WTC11 (cell line): ENCODE measurements around the gene MGAT4A. TPM values are rescaled to one million over a fixed set of nuclear protein-coding genes. Genes with fewer than 3 reads are reported as not detected.

Experiments used
- ATAC-seq: fragments of 200-7000 bp; cut with Tn5 transposase; 2 replicates; pipeline ENCODE4 v1.10.0; 2021; ENCODE audit warnings: mild to moderate bottlenecking, moderate library complexity
- CTCF ChIA-PET: fragments of 300-600 bp; sonication (Branson Sonifier 250); formaldehyde crosslinking; loops from one replicate; lab custom pipeline; 2021; ENCODE audit warnings: antibody characterized with exemption; lab: Charles Lee
- POLR2A ChIA-PET: fragments of 350-600 bp; sonication (Branson Sonifier 250); formaldehyde crosslinking; loops from one replicate; lab custom pipeline; 2021; ENCODE audit warnings: antibody characterized with exemption; lab: Charles Lee
- DNase-seq: peaks from one replicate; pipeline ENCODE4 v3.0.0; 2021; ENCODE audit warnings: low spot score
- H3K27ac Mint-ChIP-seq: 2 replicates; pipeline ENCODE4 v1.8.0; 2021; ENCODE audit warnings: mixed read lengths
- H3K27me3 Mint-ChIP-seq: 2 replicates; pipeline ENCODE4 v1.8.0; 2021; ENCODE audit warnings: low read depth, mild to moderate bottlenecking, moderate library complexity, mixed read lengths
- H3K36me3 Mint-ChIP-seq: 2 replicates; pipeline ENCODE4 v1.8.0; 2021; ENCODE audit warnings: mixed read lengths
- H3K4me1 Mint-ChIP-seq: 2 replicates; pipeline ENCODE4 v1.8.0; 2022; ENCODE audit warnings: mixed read lengths
- H3K4me3 Mint-ChIP-seq: 2 replicates; pipeline ENCODE4 v1.8.0; 2021; ENCODE audit warnings: mild to moderate bottlenecking, moderate library complexity, mixed read lengths
- H3K9me3 Mint-ChIP-seq: 2 replicates; pipeline ENCODE4 v1.8.0; 2021; ENCODE audit warnings: mixed read lengths
- ATF1 ChIP-seq: sonication (generic); formaldehyde crosslinking; IDR thresholded peaks from 2 replicates; pipeline ENCODE4 v1.8.1; 2023; ENCODE audit warnings: mild to moderate bottlenecking, moderate library complexity, missing genetic modification reagents
- CREB1 ChIP-seq: sonication (generic); formaldehyde crosslinking; IDR thresholded peaks from 2 replicates; pipeline ENCODE4 v1.8.0; 2023; ENCODE audit warnings: mild to moderate bottlenecking, missing genetic modification reagents
- ELF4 ChIP-seq: sonication (generic); formaldehyde crosslinking; IDR thresholded peaks from 2 replicates; pipeline ENCODE4 v1.8.1; 2022; ENCODE audit warnings: low read depth, mild to moderate bottlenecking, moderate library complexity, missing genetic modification reagents
- ESRRA ChIP-seq: sonication (generic); formaldehyde crosslinking; IDR thresholded peaks from 2 replicates; pipeline ENCODE4 v1.8.1; 2022; ENCODE audit warnings: mild to moderate bottlenecking, missing genetic modification reagents, borderline replicate concordance
- ETV6 ChIP-seq: sonication (generic); formaldehyde crosslinking; IDR thresholded peaks from 2 replicates; pipeline ENCODE4 v1.8.1; 2022; ENCODE audit warnings: mild to moderate bottlenecking, missing genetic modification reagents
- FOXJ3 ChIP-seq: sonication (generic); formaldehyde crosslinking; IDR thresholded peaks from 2 replicates; pipeline ENCODE4 v1.9.0; 2021; ENCODE audit warnings: missing genetic modification reagents, mild to moderate bottlenecking, borderline replicate concordance
- FOXP1 ChIP-seq: sonication (generic); formaldehyde crosslinking; IDR thresholded peaks from 2 replicates; pipeline ENCODE4 v1.8.0; 2022; ENCODE audit warnings: missing genetic modification reagents, mild to moderate bottlenecking, moderate library complexity, borderline replicate concordance
- GABPB1 ChIP-seq: sonication (generic); formaldehyde crosslinking; IDR thresholded peaks from 2 replicates; pipeline ENCODE4 v1.8.1; 2023; ENCODE audit warnings: mild to moderate bottlenecking, missing genetic modification reagents
- HMGA2 ChIP-seq: fragments of 250-450 bp; sonication (Bioruptor Pico); IDR thresholded peaks from 2 replicates; pipeline ENCODE4 v1.4.0; 2021; ENCODE audit warnings: mild to moderate bottlenecking, moderate library complexity
- JAZF1 ChIP-seq: fragments of 250-450 bp; sonication (Bioruptor Pico); IDR thresholded peaks from 2 replicates; pipeline ENCODE4 v1.9.0; 2021; ENCODE audit warnings: moderate library complexity, mild to moderate bottlenecking, inconsistent platforms
- NFE2L1 ChIP-seq: sonication (generic); formaldehyde crosslinking; IDR thresholded peaks from 2 replicates; pipeline ENCODE4 v1.8.1; 2023; ENCODE audit warnings: missing genetic modification reagents
- NR3C1 ChIP-seq: sonication (generic); formaldehyde crosslinking; conservative IDR thresholded peaks from 2 replicates; pipeline ENCODE4 v1.8.1; 2023; ENCODE audit warnings: low read depth, mild to moderate bottlenecking, missing genetic modification reagents
- SMAD3 ChIP-seq: sonication (generic); formaldehyde crosslinking; IDR thresholded peaks from 2 replicates; pipeline ENCODE4 v1.8.0; 2022; ENCODE audit warnings: missing genetic modification reagents, mild to moderate bottlenecking, borderline replicate concordance
- SP1 ChIP-seq: sonication (generic); formaldehyde crosslinking; conservative IDR thresholded peaks from 2 replicates; pipeline ENCODE4 v1.8.1; 2022; ENCODE audit warnings: missing genetic modification reagents
- ZNF121 ChIP-seq: sonication (generic); formaldehyde crosslinking; IDR thresholded peaks from 2 replicates; pipeline ENCODE4 v1.8.0; 2023; ENCODE audit warnings: missing genetic modification reagents
- ZNF263 ChIP-seq: sonication (generic); formaldehyde crosslinking; IDR thresholded peaks from 2 replicates; pipeline ENCODE4 v1.8.1; 2022; ENCODE audit warnings: low read depth, mild to moderate bottlenecking, moderate library complexity, missing genetic modification reagents
- total RNA-seq: library from RNA; stranded (reverse); gene quantifications from 3 replicates; pipeline ENCODE4 v1.2.3, GENCODE V29; 2021
- TF ChIP-seq, protein P1 (sequence below): fragments of 250-450 bp; sonication (Bioruptor Pico); IDR thresholded peaks from 2 replicates; pipeline ENCODE4 v1.9.0; 2021; ENCODE audit warnings: moderate library complexity, mild to moderate bottlenecking, inconsistent platforms, borderline replicate concordance
- TF ChIP-seq, protein P2 (sequence below): sonication (generic); formaldehyde crosslinking; IDR thresholded peaks from 2 replicates; pipeline ENCODE4 v1.8.0; 2022; ENCODE audit warnings: mild to moderate bottlenecking, missing genetic modification reagents
- TF ChIP-seq, protein P3 (sequence below): sonication (generic); formaldehyde crosslinking; IDR thresholded peaks from 2 replicates; pipeline ENCODE4 v1.8.1; 2023; ENCODE audit warnings: mild to moderate bottlenecking, missing genetic modification reagents, moderate library complexity
- TF ChIP-seq, protein P4 (sequence below): fragments of 200-600 bp; IDR thresholded peaks from 2 replicates; pipeline ENCODE4 v1.8.0; 2022; ENCODE audit warnings: antibody characterized with exemption
- TF ChIP-seq, protein P5 (sequence below): sonication (generic); formaldehyde crosslinking; IDR thresholded peaks from 2 replicates; pipeline ENCODE4 v1.8.1; 2023; ENCODE audit warnings: mild to moderate bottlenecking, missing genetic modification reagents
- TF ChIP-seq, protein P6 (sequence below): sonication (generic); formaldehyde crosslinking; IDR thresholded peaks from 2 replicates; pipeline ENCODE4 v1.8.1; 2022; ENCODE audit warnings: low read depth, missing genetic modification reagents, borderline replicate concordance
- TF ChIP-seq, protein P7 (sequence below): sonication (generic); formaldehyde crosslinking; IDR thresholded peaks from 2 replicates; pipeline ENCODE4 v1.8.1; 2023; ENCODE audit warnings: mild to moderate bottlenecking, missing genetic modification reagents
- TF ChIP-seq, protein P8 (sequence below): sonication (generic); formaldehyde crosslinking; conservative IDR thresholded peaks from 2 replicates; pipeline ENCODE4 v1.8.1; 2022; ENCODE audit warnings: mild to moderate bottlenecking, missing genetic modification reagents

Gene MGAT4A
- total RNA-seq, 1 experiment from 2014 or later, result 6.7 TPM

DNA sequence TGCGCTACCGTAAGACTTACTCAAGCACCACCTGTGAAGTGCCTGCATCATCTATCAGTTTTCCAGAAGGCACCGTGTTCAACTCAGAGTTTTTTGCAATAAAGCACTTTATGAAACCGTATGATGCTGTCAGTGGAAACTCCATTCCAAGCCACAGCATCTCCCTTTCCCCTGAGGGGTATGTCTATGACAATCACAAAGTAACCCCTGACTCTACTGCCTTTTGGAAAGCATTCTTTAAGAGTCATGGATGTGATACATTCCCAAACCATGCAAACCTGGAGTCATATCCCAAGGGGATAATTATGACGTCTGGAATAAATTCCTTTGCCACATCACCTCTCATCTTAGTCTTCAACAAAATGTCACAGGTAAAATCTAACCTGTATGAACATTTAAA, 83.3 kb downstream of the MGAT4A start (continued):
- TF ChIP-seq SMAD3 (CRISPR knock-in tag), result no peak
- no peak for TF ChIP-seq NR3C1 (CRISPR knock-in tag)
- no peak for TF ChIP-seq SP1 (CRISPR knock-in tag)
- TF ChIP-seq, all 79 proteins: peak for 0

DNA sequence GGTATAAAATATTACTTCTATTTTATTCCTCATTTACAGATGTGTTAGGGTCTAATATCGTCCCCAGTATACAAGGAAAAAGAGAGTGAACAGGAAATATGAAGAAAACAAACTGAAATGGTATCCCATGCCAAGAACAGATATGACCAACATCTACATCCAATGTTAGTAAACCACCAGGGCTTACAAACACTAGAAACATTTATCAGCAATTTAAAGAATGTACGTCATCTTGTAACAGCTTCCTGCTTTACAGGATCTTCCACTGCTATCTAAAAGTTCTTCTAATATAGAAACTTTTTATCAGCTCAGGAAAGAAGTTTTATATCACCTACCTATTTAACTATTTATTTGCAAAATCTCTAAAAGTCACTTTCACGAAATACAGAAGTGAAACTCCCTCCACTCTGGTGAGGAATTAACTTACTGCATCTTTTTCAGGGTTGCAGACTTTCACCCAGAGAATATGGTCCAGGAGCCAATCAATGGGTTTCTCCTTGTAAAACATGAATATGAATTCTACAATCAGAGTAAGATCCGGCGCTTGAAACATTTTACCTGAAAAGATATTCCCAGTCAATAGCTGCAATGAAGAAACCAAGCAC, 87.3 kb downstream of the MGAT4A start:
- no peak for ATAC-seq
- H3K27ac Mint-ChIP-seq, result no peak overlapping the region

DNA sequence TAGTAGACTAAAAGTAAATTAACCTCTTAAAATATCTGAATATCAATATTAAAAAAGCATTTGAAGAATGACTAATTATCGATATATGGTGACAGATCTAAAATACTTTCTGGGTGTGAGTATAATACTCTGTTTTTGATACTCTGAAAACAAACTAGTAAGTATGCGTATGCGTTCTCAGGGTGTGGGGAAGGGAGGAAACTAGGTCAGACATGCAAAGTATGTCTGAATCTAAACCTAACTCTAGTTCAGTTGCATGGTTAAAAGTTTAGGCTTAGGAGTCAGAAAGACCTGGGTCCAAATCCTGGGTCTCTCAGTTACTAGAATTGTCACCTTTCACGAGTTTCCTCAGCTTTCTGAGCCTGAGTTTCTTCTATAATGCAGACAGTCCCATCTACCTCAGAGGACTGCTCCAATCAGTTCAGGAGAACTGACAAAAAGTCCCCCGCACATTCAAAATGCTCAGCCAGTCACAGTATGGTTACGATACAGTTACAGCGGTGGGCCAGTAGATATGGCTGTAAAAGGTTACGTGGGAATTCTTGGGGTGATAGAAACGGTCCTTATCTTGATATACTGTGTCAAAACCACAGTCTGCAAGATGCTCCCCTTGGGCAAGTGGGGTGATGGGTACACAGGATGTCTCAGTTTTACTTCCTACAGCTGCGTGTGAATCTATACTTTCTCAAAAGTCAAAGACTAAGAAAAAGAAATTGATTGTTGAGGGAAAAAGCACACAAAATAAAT, 93.4 kb downstream of the MGAT4A start:
- Mint-ChIP-seq H3K4me3 (no peak overlapping the region), H3K4me1 (peaks cover 11% of the 10 kb centered on the region), H3K36me3 (no peaks in the 10 kb centered on the region), H3K27ac (no peak overlapping the region), H3K9me3 (no peaks in the 10 kb centered on the region), H3K27me3 (no peaks in the 10 kb centered on the region; the same call in 1 of the 2 replicates)
- POLR2A ChIA-PET, result no interaction called here
- CTCF ChIA-PET, result no interaction called here
- no peak for ATAC-seq
- no peak for DNase-seq
- TF ChIP-seq ESRRA (CRISPR knock-in tag) (no peak), GABPB1 (CRISPR knock-in tag) (no peak), ATF1 (CRISPR knock-in tag) (no peak), SP1 (CRISPR knock-in tag) (no peak), FOXP1 (CRISPR knock-in tag) (no peak), CREB1 (CRISPR knock-in tag) (no peak), ELF4 (no peak), NFE2L1 (CRISPR knock-in tag) (no peak), SMAD3 (CRISPR knock-in tag) (no peak), FOXJ3 (CRISPR knock-in tag) (no peak), JAZF1 (CRISPR knock-in tag) (no peak)
- TF ChIP-seq, protein P1, sequence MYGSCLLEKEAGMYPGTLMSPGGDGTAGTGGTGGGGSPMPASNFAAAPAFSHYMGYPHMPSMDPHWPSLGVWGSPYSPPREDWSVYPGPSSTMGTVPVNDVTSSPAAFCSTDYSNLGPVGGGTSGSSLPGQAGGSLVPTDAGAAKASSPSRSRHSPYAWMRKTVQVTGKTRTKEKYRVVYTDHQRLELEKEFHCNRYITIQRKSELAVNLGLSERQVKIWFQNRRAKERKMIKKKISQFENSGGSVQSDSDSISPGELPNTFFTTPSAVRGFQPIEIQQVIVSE (CRISPR knock-in tag), result no peak
- TF ChIP-seq, protein P2, sequence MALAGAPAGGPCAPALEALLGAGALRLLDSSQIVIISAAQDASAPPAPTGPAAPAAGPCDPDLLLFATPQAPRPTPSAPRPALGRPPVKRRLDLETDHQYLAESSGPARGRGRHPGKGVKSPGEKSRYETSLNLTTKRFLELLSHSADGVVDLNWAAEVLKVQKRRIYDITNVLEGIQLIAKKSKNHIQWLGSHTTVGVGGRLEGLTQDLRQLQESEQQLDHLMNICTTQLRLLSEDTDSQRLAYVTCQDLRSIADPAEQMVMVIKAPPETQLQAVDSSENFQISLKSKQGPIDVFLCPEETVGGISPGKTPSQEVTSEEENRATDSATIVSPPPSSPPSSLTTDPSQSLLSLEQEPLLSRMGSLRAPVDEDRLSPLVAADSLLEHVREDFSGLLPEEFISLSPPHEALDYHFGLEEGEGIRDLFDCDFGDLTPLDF, result no peak
- TF ChIP-seq, protein P3, sequence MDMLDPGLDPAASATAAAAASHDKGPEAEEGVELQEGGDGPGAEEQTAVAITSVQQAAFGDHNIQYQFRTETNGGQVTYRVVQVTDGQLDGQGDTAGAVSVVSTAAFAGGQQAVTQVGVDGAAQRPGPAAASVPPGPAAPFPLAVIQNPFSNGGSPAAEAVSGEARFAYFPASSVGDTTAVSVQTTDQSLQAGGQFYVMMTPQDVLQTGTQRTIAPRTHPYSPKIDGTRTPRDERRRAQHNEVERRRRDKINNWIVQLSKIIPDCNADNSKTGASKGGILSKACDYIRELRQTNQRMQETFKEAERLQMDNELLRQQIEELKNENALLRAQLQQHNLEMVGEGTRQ, result no peak
- TF ChIP-seq, protein P4, sequence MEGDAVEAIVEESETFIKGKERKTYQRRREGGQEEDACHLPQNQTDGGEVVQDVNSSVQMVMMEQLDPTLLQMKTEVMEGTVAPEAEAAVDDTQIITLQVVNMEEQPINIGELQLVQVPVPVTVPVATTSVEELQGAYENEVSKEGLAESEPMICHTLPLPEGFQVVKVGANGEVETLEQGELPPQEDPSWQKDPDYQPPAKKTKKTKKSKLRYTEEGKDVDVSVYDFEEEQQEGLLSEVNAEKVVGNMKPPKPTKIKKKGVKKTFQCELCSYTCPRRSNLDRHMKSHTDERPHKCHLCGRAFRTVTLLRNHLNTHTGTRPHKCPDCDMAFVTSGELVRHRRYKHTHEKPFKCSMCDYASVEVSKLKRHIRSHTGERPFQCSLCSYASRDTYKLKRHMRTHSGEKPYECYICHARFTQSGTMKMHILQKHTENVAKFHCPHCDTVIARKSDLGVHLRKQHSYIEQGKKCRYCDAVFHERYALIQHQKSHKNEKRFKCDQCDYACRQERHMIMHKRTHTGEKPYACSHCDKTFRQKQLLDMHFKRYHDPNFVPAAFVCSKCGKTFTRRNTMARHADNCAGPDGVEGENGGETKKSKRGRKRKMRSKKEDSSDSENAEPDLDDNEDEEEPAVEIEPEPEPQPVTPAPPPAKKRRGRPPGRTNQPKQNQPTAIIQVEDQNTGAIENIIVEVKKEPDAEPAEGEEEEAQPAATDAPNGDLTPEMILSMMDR, result no peak
- TF ChIP-seq, protein P5, sequence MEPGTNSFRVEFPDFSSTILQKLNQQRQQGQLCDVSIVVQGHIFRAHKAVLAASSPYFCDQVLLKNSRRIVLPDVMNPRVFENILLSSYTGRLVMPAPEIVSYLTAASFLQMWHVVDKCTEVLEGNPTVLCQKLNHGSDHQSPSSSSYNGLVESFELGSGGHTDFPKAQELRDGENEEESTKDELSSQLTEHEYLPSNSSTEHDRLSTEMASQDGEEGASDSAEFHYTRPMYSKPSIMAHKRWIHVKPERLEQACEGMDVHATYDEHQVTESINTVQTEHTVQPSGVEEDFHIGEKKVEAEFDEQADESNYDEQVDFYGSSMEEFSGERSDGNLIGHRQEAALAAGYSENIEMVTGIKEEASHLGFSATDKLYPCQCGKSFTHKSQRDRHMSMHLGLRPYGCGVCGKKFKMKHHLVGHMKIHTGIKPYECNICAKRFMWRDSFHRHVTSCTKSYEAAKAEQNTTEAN (CRISPR knock-in tag), result no peak
- TF ChIP-seq, protein P6, sequence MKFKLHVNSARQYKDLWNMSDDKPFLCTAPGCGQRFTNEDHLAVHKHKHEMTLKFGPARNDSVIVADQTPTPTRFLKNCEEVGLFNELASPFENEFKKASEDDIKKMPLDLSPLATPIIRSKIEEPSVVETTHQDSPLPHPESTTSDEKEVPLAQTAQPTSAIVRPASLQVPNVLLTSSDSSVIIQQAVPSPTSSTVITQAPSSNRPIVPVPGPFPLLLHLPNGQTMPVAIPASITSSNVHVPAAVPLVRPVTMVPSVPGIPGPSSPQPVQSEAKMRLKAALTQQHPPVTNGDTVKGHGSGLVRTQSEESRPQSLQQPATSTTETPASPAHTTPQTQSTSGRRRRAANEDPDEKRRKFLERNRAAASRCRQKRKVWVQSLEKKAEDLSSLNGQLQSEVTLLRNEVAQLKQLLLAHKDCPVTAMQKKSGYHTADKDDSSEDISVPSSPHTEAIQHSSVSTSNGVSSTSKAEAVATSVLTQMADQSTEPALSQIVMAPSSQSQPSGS (CRISPR knock-in tag), result no peak
- TF ChIP-seq, protein P7, sequence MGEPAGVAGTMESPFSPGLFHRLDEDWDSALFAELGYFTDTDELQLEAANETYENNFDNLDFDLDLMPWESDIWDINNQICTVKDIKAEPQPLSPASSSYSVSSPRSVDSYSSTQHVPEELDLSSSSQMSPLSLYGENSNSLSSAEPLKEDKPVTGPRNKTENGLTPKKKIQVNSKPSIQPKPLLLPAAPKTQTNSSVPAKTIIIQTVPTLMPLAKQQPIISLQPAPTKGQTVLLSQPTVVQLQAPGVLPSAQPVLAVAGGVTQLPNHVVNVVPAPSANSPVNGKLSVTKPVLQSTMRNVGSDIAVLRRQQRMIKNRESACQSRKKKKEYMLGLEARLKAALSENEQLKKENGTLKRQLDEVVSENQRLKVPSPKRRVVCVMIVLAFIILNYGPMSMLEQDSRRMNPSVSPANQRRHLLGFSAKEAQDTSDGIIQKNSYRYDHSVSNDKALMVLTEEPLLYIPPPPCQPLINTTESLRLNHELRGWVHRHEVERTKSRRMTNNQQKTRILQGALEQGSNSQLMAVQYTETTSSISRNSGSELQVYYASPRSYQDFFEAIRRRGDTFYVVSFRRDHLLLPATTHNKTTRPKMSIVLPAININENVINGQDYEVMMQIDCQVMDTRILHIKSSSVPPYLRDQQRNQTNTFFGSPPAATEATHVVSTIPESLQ, result no peak

More for the DNA sequence above, 87.3 kb downstream of the MGAT4A start:
- POLR2A ChIA-PET, result interaction anchor here (1.2 kb wide), 1 partner anchor 22 kb away, joined by 3 read pairs; no protein-coding TSS in a partner anchor
- no peak for DNase-seq
- no peaks in the 10 kb centered on the region for H3K36me3 Mint-ChIP-seq
- H3K4me3 Mint-ChIP-seq, result no peak overlapping the region
- no peak for TF ChIP-seq ZNF263 (CRISPR knock-in tag)
- no peak for TF ChIP-seq ETV6 (CRISPR knock-in tag)
- no peak for TF ChIP-seq ZNF121 (CRISPR knock-in tag)
- TF ChIP-seq, protein P8, sequence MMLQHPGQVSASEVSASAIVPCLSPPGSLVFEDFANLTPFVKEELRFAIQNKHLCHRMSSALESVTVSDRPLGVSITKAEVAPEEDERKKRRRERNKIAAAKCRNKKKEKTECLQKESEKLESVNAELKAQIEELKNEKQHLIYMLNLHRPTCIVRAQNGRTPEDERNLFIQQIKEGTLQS (CRISPR knock-in tag), result no peak
- no peak for TF ChIP-seq HMGA2 (CRISPR knock-in tag)
- TF ChIP-seq, all 79 proteins: peak for 0
- CTCF ChIA-PET, result interaction anchor here (1.3 to 3.0 kb wide), 3 partner anchors 9 to 87 kb away, joined by 3 to 29 read pairs (median 4); no protein-coding TSS in a partner anchor
- no peaks in the 10 kb centered on the region for H3K27me3 Mint-ChIP-seq
- no peaks in the 10 kb centered on the region for H3K9me3 Mint-ChIP-seq
- H3K4me1 Mint-ChIP-seq, result peaks cover 19% of the 10 kb centered on the region
